ENCODE results near the gene EDA.
"Not testable (repeated sequence)": the region's sequence is repeated elsewhere in the genome, so short reads cannot be mapped to it uniquely, and the experiment has no call there.

EDA gene

GRCh38 chrX:69961365-69962072 lies 345.6 kb downstream of the EDA start:
- no peak for FAIRE-seq

- FAIRE-seq: no peak
Measured at GRCh38 chrX:69968950-69969349, 353.0 kb downstream of the EDA start.

- no peak for FAIRE-seq
Measured at GRCh38 chrX:69969460-69969859, 353.5 kb downstream of the EDA start.

DNA sequence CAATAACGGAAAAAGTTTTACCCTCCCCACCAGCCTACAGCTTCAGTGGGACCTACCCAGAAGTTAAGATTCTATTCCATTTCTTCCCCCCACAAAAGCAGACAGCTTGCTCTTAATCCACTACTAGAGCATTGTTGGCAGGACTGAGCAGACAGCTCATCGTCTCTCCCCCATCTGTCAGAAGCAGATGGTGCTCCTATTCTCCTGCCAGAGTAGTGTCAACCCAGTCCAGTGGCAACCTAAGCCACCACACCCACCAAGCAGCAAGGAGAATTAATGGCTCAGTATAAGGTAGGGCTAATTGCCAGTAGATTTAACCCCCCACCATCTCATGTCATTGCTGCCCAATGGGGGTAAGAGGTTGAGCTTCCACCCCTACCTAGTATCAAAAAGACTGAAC lies 371.8 kb downstream of the EDA start:
- FAIRE-seq: no peak

GRCh38 chrX:69988955-69989394 lies 373.1 kb downstream of the EDA start:
- no peak for FAIRE-seq

DNA sequence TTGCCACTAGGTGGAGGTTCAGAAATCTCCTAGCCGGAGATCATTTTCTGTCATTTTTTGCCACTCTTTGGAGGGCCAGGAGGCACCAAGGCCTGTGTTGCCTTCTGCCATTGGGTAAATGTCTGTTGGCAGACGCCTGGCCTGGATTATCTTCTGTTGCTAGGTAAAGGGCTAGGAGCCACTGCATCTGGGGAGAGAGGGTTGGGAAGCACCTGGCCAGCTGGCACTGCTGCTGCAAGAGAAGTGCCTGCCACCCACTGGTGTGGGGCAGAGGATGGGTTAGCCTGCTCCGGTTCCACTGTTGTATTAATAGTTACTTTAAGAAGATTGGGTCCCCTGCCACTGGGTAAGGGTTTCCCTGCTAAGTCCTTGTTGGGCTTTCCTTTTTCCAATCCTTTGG lies 375.8 kb downstream of the EDA start:
- FAIRE-seq: no peak

DNA sequence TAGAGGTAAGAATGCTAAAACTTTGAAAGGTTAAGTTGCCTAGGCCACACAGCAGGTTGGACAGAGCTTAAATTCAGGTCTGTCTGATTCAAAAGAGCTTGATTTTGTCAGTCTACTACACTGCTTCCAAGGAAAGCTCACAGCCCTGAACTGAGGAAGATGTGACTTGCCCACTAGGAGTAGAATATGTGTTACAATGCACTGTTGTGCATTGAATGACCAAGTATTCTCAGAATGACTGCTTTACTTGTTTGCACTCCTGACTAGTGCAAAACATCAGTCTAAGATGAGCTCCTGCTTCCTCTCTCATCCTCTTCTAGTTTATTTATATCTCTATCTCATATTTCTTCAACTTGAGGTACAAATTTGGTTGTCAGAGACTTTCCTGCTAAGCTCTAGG lies 377.6 kb downstream of the EDA start:
- no peak for FAIRE-seq

DNA sequence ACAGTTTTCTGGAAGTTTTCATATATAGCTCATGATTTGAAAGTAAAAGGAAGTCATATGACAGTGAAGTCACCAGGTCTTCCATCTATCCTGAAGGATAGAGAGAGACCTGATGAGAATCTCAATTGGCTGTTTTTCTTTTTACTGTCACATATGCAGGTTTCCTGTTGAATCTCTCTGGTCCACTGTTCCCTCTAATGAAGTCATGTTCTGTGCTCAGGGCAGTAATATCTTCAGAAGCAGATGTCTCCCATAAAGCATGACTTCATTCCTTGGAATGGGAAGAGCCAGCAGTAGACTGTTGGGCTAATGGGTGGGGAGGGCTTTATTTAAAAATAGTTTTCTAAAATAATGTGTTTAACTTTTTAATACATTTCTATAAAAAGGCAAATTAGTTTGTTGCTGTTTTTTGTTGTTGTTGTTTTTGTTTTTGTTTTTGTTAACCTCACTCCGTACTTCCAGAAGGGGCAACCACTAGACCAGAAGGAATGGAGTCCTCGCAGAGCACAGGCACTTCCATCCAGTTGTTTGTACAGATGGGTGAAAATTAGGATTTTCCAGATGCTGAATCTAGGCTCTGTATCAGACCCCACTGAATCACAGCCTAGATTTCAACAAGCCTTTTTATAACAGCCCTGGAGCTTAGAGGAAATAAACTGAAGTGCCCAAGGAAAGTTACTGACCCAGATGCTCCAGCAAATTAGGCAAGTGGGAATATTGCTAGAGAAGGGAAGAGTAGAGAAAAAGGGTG lies 379.6 kb downstream of the EDA start:
- no peak for FAIRE-seq

- no peak for FAIRE-seq
Measured at GRCh38 chrX:69996113-69996468, 380.2 kb downstream of the EDA start.

DNA sequence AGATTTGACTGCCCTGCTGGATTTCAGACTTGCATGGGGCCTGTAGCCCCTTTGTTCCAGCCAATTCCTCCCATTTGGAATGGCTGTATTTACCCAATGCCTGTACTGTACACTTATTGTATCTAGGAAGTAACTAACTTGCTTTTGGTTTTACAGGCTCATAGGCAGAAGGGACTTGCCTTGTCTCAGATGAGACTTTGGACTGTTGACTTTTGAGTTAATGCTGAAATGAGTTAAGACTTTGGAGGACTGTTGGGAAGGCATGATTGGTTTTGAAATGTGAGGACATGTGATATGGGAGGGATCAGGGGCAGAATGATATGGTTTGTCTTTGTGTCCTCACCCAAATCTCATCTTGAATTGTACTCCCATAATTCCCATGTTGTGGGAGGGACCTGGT lies 382.4 kb downstream of the EDA start:
- FAIRE-seq: not testable (repeated sequence)

GRCh38 chrX:70001269-70001668 lies 385.4 kb downstream of the EDA start:
- FAIRE-seq: no peak

DNA sequence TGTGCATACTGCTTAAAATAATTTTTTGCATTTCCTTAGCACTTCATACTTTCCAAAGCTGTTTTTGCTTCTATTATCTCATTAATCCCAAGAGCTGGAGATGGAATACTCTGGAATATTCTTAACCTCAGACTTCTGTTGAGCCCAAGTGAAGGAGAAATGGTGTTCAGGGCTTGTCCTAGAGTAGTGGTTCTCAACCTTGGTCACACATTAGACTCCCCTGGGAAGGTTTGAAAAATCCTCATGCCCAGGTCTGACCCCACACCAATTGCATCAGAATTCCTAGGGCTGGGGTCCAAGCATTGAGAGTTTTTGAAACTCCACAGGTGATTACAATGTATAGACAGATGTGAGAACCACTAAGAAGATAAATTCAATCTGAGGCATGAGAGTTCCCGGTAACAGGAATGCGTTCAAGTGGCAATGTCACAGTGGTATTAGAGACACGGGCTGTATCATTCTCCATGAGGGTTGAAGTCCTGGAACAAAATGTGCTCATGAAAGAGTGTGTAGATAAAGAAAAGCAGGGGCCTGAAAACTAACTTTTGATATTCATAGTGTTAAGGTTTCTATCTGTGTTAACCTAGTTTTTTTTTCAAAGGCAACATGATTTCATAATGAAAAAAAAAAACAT lies 385.9 kb downstream of the EDA start:
- no peak for FAIRE-seq

GRCh38 chrX:70007946-70008345 lies 392.0 kb downstream of the EDA start:
- no peak for FAIRE-seq

GRCh38 chrX:70009049-70009448 lies 393.1 kb downstream of the EDA start:
- no peak for FAIRE-seq

GRCh38 chrX:70009970-70010369 lies 394.1 kb downstream of the EDA start:
- no peak for FAIRE-seq

GRCh38 chrX:70012756-70013155 lies 396.8 kb downstream of the EDA start:
- no peak for FAIRE-seq

DNA sequence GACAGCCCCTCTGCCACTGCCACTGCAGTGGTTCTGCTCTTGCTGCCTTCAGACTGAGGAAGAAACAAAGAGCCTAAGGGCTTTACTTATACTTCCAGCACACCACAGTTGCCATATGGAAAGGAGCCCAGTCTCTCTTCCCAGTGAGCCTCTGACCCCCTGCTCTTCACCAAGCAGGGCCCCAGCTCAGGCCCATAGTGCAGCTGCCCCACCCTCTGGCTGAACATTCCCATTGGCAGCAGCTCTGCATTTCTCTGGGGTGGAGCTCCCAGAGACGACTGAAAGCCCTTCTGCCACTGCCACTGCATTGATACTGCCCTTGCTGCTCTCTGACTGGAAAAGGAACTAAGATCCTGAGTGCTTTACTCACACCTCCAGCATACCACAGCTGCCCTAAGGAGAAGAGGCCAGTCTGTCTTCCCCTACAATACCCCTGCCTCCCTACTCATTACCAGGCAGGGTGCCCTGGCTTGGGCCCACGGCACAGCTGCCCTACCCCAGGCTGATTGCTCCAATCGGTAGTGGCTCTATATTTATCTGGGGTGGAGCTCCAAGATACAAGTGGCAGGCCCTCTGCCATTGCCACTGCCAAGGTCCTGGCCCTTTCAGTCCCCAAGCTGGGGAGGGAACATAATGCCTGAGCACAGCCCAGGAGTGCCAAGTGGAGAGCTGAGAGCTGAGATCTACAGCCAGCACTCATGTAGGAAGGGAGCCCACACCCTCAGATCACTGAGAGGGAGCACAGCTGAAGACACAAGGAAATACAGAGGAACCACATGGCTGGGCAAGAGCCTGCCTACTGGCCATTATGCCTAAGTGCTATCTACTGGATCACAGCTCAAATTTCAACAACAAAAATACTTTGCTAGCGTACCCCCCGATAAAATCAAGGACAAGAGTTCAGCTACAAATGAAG lies 397.8 kb downstream of the EDA start:
- no peak for FAIRE-seq

GRCh38 chrX:70016513-70016912 lies 400.6 kb downstream of the EDA start:
- FAIRE-seq: no peak

GRCh38 chrX:70022616-70023015 lies 406.7 kb downstream of the EDA start:
- FAIRE-seq: no peak

GRCh38 chrX:70025464-70025863 lies 409.6 kb downstream of the EDA start:
- FAIRE-seq: no peak

GRCh38 chrX:70026112-70026850 lies 410.4 kb downstream of the EDA start:
- FAIRE-seq: no peak

DNA sequence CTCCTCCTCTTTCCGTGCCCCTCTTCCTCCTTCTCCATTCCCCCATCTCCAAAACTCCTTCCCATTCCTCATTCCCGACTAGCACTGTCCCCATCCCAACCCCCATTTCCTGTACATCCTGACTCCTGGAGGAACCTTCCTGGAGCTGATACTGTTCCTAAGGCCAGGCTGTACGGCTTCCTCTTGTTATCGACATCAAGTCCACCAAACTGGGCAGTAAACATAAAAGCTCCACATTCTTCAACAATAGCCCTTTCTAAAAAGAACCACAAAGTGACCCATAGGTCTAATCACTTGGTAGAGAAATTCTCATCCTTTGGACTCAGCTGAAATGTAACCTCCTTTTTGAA lies 410.9 kb downstream of the EDA start:
- FAIRE-seq: no peak
